Kasumi-1 (cell line): Measurements from ENCODE around the gene TTC19.
"Not testable (repeated sequence)": the region's sequence is repeated elsewhere in the genome, so short reads cannot be mapped to it uniquely, and the experiment has no call there.

Experiments
- DNase-seq, 2 experiments: peaks; one replicate each; lab custom pipeline; 2025; lab: John Stamatoyannopoulos, UW

The TTC19 gene

GRCh38 chr17:15972497-15972951, 27.1 kb upstream of the TTC19 start:
- DNase-seq = no peak

GRCh38 chr17:15973016-15973415, 26.6 kb upstream of the TTC19 start:
- DNase-seq = no peak

- DNase-seq = no peak
These were observed 25.8 kb upstream of the TTC19 start for GRCh38 chr17:15973834-15974233.

- no peak for DNase-seq
These were observed 21.7 kb upstream of the TTC19 start for GRCh38 chr17:15977894-15978293.

GRCh38 chr17:15978606-15979005, 21.0 kb upstream of the TTC19 start:
- no peak for DNase-seq

- not testable (repeated sequence) for DNase-seq
These were observed 20.6 kb upstream of the TTC19 start for GRCh38 chr17:15979013-15979412.

GRCh38 chr17:15981208-15981607, 18.4 kb upstream of the TTC19 start:
- no peak for DNase-seq

- DNase-seq = no peak
These were observed 17.7 kb upstream of the TTC19 start for GRCh38 chr17:15981646-15982580.

- no peak for DNase-seq
These were observed 3.3 kb upstream of the TTC19 start for GRCh38 chr17:15996322-15996721.

GRCh38 chr17:15998031-15998562, 1.5 kb upstream of the TTC19 start:
- DNase-seq = no peak

GRCh38 chr17:15999974-16000827, 577 bp downstream of the TTC19 start:
- no peak for DNase-seq

- DNase-seq = no peak
These were observed 1.7 kb downstream of the TTC19 start for GRCh38 chr17:16001226-16001897.

- no peak for DNase-seq
These were observed 3.2 kb downstream of the TTC19 start for GRCh38 chr17:16002708-16003260.

- DNase-seq = no peak
These were observed 4.2 kb downstream of the TTC19 start for GRCh38 chr17:16003841-16004240.

- DNase-seq = no peak
These were observed 6.0 kb downstream of the TTC19 start for GRCh38 chr17:16005636-16006035.

GRCh38 chr17:16007439-16007838, 7.8 kb downstream of the TTC19 start:
- DNase-seq = no peak

GRCh38 chr17:16013943-16014407, 14.4 kb downstream of the TTC19 start:
- DNase-seq = no peak

GRCh38 chr17:16019347-16019746, 19.7 kb downstream of the TTC19 start:
- DNase-seq = no peak

GRCh38 chr17:16023881-16024280, 24.3 kb downstream of the TTC19 start:
- DNase-seq = no peak

GRCh38 chr17:16025202-16025601, 25.6 kb downstream of the TTC19 start:
- no peak for DNase-seq

- no peak for DNase-seq
These were observed 27.3 kb downstream of the TTC19 start for GRCh38 chr17:16026895-16027294.
